ENCODE data around the gene SULT2B1. TPM values are rescaled to one million over a fixed set of nuclear protein-coding genes. Genes with fewer than 3 reads are reported as not detected.

The SULT2B1 gene
- total RNA-seq, 2 donors from 2014 or later = 0.60 TPM; not detected in 1

- intact Hi-C loops (cut with DNase I) = no loop called here
Observed at GRCh38 chr19:48614436-48615230, 62.7 kb downstream of the SULT2B1 start, which contains the start of gene FAM83E. TSS of gene FAM83E (minus strand) at chr19:48615076. CDS start at chr19:48613372, 1,704 bp downstream.

GRCh38 chr19:48615231-48616040 is 63.5 kb downstream of the SULT2B1 start:
- intact Hi-C loops (cut with DNase I) = no loop called here
- DNase-seq (ENCODE audit: low spot score) = no peak

More at GRCh38 chr19:48614436-48615230, 62.7 kb downstream of the SULT2B1 start, which contains the start of gene FAM83E:
- DNase-seq (ENCODE audit: low spot score) = no peak

GRCh38 chr19:48616041-48616436 is 64.1 kb downstream of the SULT2B1 start:
- DNase-seq (ENCODE audit: low spot score) = no peak
- intact Hi-C loops (cut with DNase I) = no loop called here

- no peak for DNase-seq (ENCODE audit: low spot score)
- intact Hi-C loops (cut with DNase I) = no loop called here
Observed at GRCh38 chr19:48616491-48617056, 64.6 kb downstream of the SULT2B1 start.

GRCh38 chr19:48617146-48617937 is 65.4 kb downstream of the SULT2B1 start:
- intact Hi-C loops (cut with DNase I) = no loop called here
- DNase-seq (ENCODE audit: low spot score) = no peak

- no peak for DNase-seq (ENCODE audit: low spot score)
- intact Hi-C loops (cut with DNase I) = no loop called here
Observed at GRCh38 chr19:48618278-48618915, 66.4 kb downstream of the SULT2B1 start.

- intact Hi-C loops (cut with DNase I) = no loop called here
- DNase-seq (ENCODE audit: low spot score) = peak; percentile 99
Observed at GRCh38 chr19:48618916-48619691, 67.1 kb downstream of the SULT2B1 start, which contains the start of the genes RPL18 and SPHK2. TSS of gene RPL18 (minus strand) at chr19:48619178. CDS start at chr19:48619143, 35 bp downstream. TSS of gene SPHK2 (plus strand) at chr19:48619506. CDS start at chr19:48620515, 1,009 bp downstream.

- intact Hi-C loops (cut with DNase I) = no loop called here
- no peak for DNase-seq (ENCODE audit: low spot score)
Observed at GRCh38 chr19:48619692-48620585, 68.0 kb downstream of the SULT2B1 start.

- no peak for DNase-seq (ENCODE audit: low spot score)
- intact Hi-C loops (cut with DNase I) = no loop called here
Observed at GRCh38 chr19:48623556-48624066, 71.6 kb downstream of the SULT2B1 start.

GRCh38 chr19:48624067-48624594 is 72.2 kb downstream of the SULT2B1 start:
- intact Hi-C loops (cut with DNase I) = no loop called here

GRCh38 chr19:48624791-48625723 is 73.1 kb downstream of the SULT2B1 start:
- intact Hi-C loops (cut with DNase I) = no loop called here
- no peak for DNase-seq (ENCODE audit: low spot score)

More at GRCh38 chr19:48624067-48624594, 72.2 kb downstream of the SULT2B1 start:
- DNase-seq (ENCODE audit: low spot score) = peak; percentile 99

GRCh38 chr19:48625891-48626327 is 73.9 kb downstream of the SULT2B1 start:
- peak; percentile 80 for DNase-seq (ENCODE audit: low spot score)
- intact Hi-C loops (cut with DNase I) = no loop called here

- intact Hi-C loops (cut with DNase I) = no loop called here
- peak; percentile 80 for DNase-seq (ENCODE audit: low spot score)
Observed at GRCh38 chr19:48627201-48627864, 75.4 kb downstream of the SULT2B1 start.

GRCh38 chr19:48627865-48628314 is 75.9 kb downstream of the SULT2B1 start:
- DNase-seq (ENCODE audit: low spot score) = peak; percentile 79
- intact Hi-C loops (cut with DNase I) = no loop called here
